ENCODE data around the gene CLGN.

DNA sequence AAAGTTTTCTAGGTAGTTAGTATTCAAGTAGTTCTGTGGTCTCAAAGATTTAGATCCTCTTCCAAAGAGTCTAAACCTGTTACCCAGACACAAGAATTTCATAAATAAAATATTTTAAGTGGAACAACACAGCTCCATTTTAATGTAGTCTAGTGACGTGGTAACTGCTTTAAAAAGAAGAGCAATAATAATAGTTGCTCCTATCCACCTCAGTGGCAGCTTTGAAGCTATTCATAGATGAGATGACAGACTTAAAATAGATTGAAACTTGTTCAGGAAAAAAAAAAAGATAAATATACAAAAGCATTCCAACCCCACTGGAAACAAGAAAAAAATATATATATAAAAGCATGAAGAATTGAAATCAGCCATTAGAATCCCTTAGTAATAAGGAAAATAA lies 39.4 kb downstream of the CLGN start:
- TF ChIP-seq, protein P1, sequence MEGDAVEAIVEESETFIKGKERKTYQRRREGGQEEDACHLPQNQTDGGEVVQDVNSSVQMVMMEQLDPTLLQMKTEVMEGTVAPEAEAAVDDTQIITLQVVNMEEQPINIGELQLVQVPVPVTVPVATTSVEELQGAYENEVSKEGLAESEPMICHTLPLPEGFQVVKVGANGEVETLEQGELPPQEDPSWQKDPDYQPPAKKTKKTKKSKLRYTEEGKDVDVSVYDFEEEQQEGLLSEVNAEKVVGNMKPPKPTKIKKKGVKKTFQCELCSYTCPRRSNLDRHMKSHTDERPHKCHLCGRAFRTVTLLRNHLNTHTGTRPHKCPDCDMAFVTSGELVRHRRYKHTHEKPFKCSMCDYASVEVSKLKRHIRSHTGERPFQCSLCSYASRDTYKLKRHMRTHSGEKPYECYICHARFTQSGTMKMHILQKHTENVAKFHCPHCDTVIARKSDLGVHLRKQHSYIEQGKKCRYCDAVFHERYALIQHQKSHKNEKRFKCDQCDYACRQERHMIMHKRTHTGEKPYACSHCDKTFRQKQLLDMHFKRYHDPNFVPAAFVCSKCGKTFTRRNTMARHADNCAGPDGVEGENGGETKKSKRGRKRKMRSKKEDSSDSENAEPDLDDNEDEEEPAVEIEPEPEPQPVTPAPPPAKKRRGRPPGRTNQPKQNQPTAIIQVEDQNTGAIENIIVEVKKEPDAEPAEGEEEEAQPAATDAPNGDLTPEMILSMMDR (IDR thresholded peaks at IDR 0.05) = no peak
- TF ChIP-seq POLR2A (IDR thresholded peaks at IDR 0.05) (no peak), POLR2AphosphoS5 (IDR thresholded peaks at IDR 0.05; ENCODE audit: insufficient read depth in 1 of 2, low read depth in 1 of 2) (no peak)

All from vagina (tissue), 2 donors.